H9 (cell line): ENCODE measurements around the gene CFAP97. TPM values are rescaled to one million over a fixed set of nuclear protein-coding genes. Genes with fewer than 3 reads are reported as not detected.

Source experiments
- DNase-seq: peaks from one replicate; pipeline ENCODE4 v3.0.0-alpha.2; 2017
- H2AFZ ChIP-seq: one replicate; pipeline ENCODE4 v1.6.1; 2013; ENCODE audit warnings: mild to moderate bottlenecking, low read length, control low read depth, moderate library complexity
- H2AK5ac ChIP-seq: 2 replicates; pipeline ENCODE4 v1.6.1; 2013; ENCODE audit warnings: low read length, control low read depth, mixed read lengths; ENCODE audit not compliant: insufficient read length
- H2BK120ac ChIP-seq: one replicate; pipeline ENCODE4 v1.6.1; 2013; ENCODE audit warnings: low read depth, mild to moderate bottlenecking, low read length, control low read depth, inconsistent platforms; ENCODE audit not compliant: poor library complexity, severe bottlenecking
- H2BK12ac ChIP-seq: 2 replicates; pipeline ENCODE4 v1.6.1; 2013; ENCODE audit warnings: low read length, control low read depth, mixed read lengths, low read depth; ENCODE audit not compliant: insufficient read length
- H2BK15ac ChIP-seq: 2 replicates; pipeline ENCODE4 v1.6.1; 2013; ENCODE audit warnings: low read depth, low read length, control low read depth
- H2BK20ac ChIP-seq: one replicate; pipeline ENCODE4 v1.6.1; 2013; ENCODE audit warnings: low read depth, mild to moderate bottlenecking, low read length, control low read depth, inconsistent platforms; ENCODE audit not compliant: poor library complexity, severe bottlenecking
- H2BK5ac ChIP-seq: 2 replicates; pipeline ENCODE4 v1.6.1; 2013; ENCODE audit warnings: low read length, control low read depth, mixed read lengths; ENCODE audit not compliant: insufficient read length
- H3K14ac ChIP-seq: 2 replicates; pipeline ENCODE4 v1.6.1; 2013; ENCODE audit warnings: low read length, control low read depth; ENCODE audit not compliant: insufficient read depth
- H3K18ac ChIP-seq: 2 replicates; pipeline ENCODE4 v1.6.1; 2013; ENCODE audit warnings: low read depth, mild to moderate bottlenecking, mixed read lengths, low read length, control low read depth; ENCODE audit not compliant: insufficient read length
- H3K23ac ChIP-seq: 2 replicates; pipeline ENCODE4 v1.6.1; 2013; ENCODE audit warnings: low read length, control low read depth, mixed read lengths, low read depth; ENCODE audit not compliant: insufficient read length
- H3K23me2 ChIP-seq: 2 replicates; pipeline ENCODE4 v1.6.1; 2013; ENCODE audit warnings: low read depth, mild to moderate bottlenecking, mixed read lengths, low read length, control low read depth; ENCODE audit not compliant: insufficient read length, poor library complexity, severe bottlenecking
- H3K27ac ChIP-seq: 2 replicates; pipeline ENCODE4 v1.5.1; 2013; ENCODE audit warnings: low read length, control low read depth, mixed read lengths, low read depth; ENCODE audit not compliant: insufficient read length
- H3K27me3 ChIP-seq: 2 replicates; pipeline ENCODE4 v1.6.1; 2013; ENCODE audit warnings: low read length, control low read depth, inconsistent platforms; ENCODE audit not compliant: insufficient read depth
- H3K4ac ChIP-seq: 2 replicates; pipeline ENCODE4 v1.6.1; 2013; ENCODE audit warnings: low read depth, mild to moderate bottlenecking, control low read depth, inconsistent platforms, low read length, moderate library complexity
- H3K4me1 ChIP-seq: 2 replicates; pipeline ENCODE4 v1.6.1; 2013; ENCODE audit warnings: low read length, control low read depth, inconsistent platforms; ENCODE audit not compliant: insufficient read depth
- H3K4me2 ChIP-seq: 2 replicates; pipeline ENCODE4 v1.6.1; 2013; ENCODE audit warnings: low read length, control low read depth, mixed read lengths; ENCODE audit not compliant: insufficient read length, insufficient read depth
- H3K56ac ChIP-seq: 2 replicates; pipeline ENCODE4 v1.6.1; 2013; ENCODE audit warnings: low read depth, mild to moderate bottlenecking, mixed read lengths, low read length, control low read depth; ENCODE audit not compliant: insufficient read length
- H3K79me1 ChIP-seq: 2 replicates; pipeline ENCODE4 v1.6.1; 2013; ENCODE audit warnings: low read depth, mild to moderate bottlenecking, moderate library complexity, low read length, control low read depth, inconsistent platforms; ENCODE audit not compliant: insufficient read depth, poor library complexity, severe bottlenecking
- H3K79me2 ChIP-seq: 2 replicates; pipeline ENCODE4 v1.6.1; 2013; ENCODE audit warnings: low read length, control low read depth, inconsistent platforms; ENCODE audit not compliant: insufficient read depth
- H3K9ac ChIP-seq: 2 replicates; pipeline ENCODE4 v1.6.1; 2013; ENCODE audit warnings: low read length, control low read depth, mixed read lengths; ENCODE audit not compliant: insufficient read length; ENCODE audit errors: extremely low read depth
- H3K9me3 ChIP-seq: one replicate; pipeline ENCODE4 v1.6.1; 2013; ENCODE audit warnings: low read depth, low read length, inconsistent platforms; ENCODE audit not compliant: control insufficient read depth
- H3T11ph ChIP-seq: one replicate; pipeline ENCODE4 v1.6.1; 2013; ENCODE audit warnings: mild to moderate bottlenecking, low read length, control low read depth, inconsistent platforms
- H4K20me1 ChIP-seq: one replicate; pipeline ENCODE4 v1.6.1; 2013; ENCODE audit not compliant: control insufficient read depth, insufficient read length, insufficient read depth
- H4K5ac ChIP-seq: 2 replicates; pipeline ENCODE4 v1.6.1; 2013; ENCODE audit warnings: low read depth, mild to moderate bottlenecking, mixed read lengths, low read length, control low read depth; ENCODE audit not compliant: insufficient read length
- H4K8ac ChIP-seq: replicated peaks from 2 replicates; pipeline ENCODE4 v1.6.1; 2013; ENCODE audit warnings: low read length, control low read depth, mixed read lengths, low read depth; ENCODE audit not compliant: insufficient read length
- H4K91ac ChIP-seq: 2 replicates; pipeline ENCODE4 v1.6.1; 2013; ENCODE audit warnings: low read depth, mild to moderate bottlenecking, moderate library complexity, mixed read lengths, low read length, control low read depth; ENCODE audit not compliant: insufficient read length
- H3K27ac Mint-ChIP-seq, 3 experiments: 2 replicates in 2 of 3; 3 replicates in 1 of 3; pipeline ENCODE4 v1.8.0; 2020 to 2021; ENCODE audit warnings: mixed read lengths in 3 of 3, mild to moderate bottlenecking in 1 of 3, moderate library complexity in 1 of 3
- H3K27me3 Mint-ChIP-seq: 2 replicates; pipeline ENCODE4 v1.8.0; 2021; ENCODE audit warnings: low read depth, mild to moderate bottlenecking, moderate library complexity, mixed read lengths
- H3K36me3 Mint-ChIP-seq, 3 experiments: 2 replicates in 2 of 3; 3 replicates in 1 of 3; pipeline ENCODE4 v1.8.0; 2020 to 2021; ENCODE audit warnings: low read depth in 3 of 3, mixed read lengths in 3 of 3; ENCODE audit not compliant: insufficient read depth in 1 of 3
- H3K4me1 Mint-ChIP-seq, 2 experiments: 2 replicates each; pipeline ENCODE4 v1.8.0; 2020; ENCODE audit warnings: mixed read lengths in 2 of 2
- H3K4me3 Mint-ChIP-seq, 2 experiments: 2 replicates in 1 of 2; 3 replicates in 1 of 2; pipeline ENCODE4 v1.8.0; 2020 to 2021; ENCODE audit warnings: mild to moderate bottlenecking in 2 of 2, mixed read lengths in 2 of 2, moderate library complexity in 1 of 2
- H3K9me3 Mint-ChIP-seq, 2 experiments: 2 replicates in 1 of 2; 3 replicates in 1 of 2; pipeline ENCODE4 v1.8.0; 2020; ENCODE audit warnings: mild to moderate bottlenecking in 2 of 2, mixed read lengths in 2 of 2, moderate library complexity in 1 of 2
- WGBS: extraction: QIAGEN DNeasy Blood & Tissue Kit; methylation state at CpG from one replicate; pipeline ENCODE4 v1.1.7; 2013; ENCODE audit warnings: missing lambda C conversion rate, low lambda C conversion rate, mixed read lengths; ENCODE audit not compliant: insufficient read length; ENCODE audit errors: extremely low coverage; 5-methylcytosine and 5-hydroxymethylcytosine counted together
- total RNA-seq: library from RNA; stranded (reverse); gene quantifications from 2 replicates; pipeline ENCODE4 v1.2.1, GENCODE V29; 2021
- TF ChIP-seq, protein P1 (sequence below): fragments of 200-600 bp; sonication (generic); conservative IDR thresholded peaks from 3 replicates; pipeline ENCODE4 v1.8.0; 2021; ENCODE audit warnings: antibody characterized with exemption, mild to moderate bottlenecking

CFAP97 gene
- total RNA-seq, 1 experiment from 2014 or later = 39.3 TPM

GRCh38 chr4:185218312-185218711 is 14.5 kb upstream of the CFAP97 start:
- peaks cover 5% of the 10 kb centered on the region for H3K79me1 ChIP-seq
- H3K4ac ChIP-seq = no peak overlapping the region
- no peak overlapping the region for H3K23ac ChIP-seq
- no peaks in the 10 kb centered on the region for H3K27me3 Mint-ChIP-seq
- no CpG with 5 or more reads among the region's 2 CpGs for WGBS
- no peak overlapping the region for H3K4me3 Mint-ChIP-seq
- no peak overlapping the region for H3K14ac ChIP-seq
- no peak overlapping the region for H3T11ph ChIP-seq
- H3K4me1 Mint-ChIP-seq = peaks cover 28 to 31% of the 10 kb centered on the region in 2 experiments
- no peak overlapping the region for H2AK5ac ChIP-seq
- H3K27ac Mint-ChIP-seq = no peak overlapping the region
- H3K18ac ChIP-seq = no peak overlapping the region
- H3K9me3 Mint-ChIP-seq = no peaks in the 10 kb centered on the region
- TF ChIP-seq, protein P1, sequence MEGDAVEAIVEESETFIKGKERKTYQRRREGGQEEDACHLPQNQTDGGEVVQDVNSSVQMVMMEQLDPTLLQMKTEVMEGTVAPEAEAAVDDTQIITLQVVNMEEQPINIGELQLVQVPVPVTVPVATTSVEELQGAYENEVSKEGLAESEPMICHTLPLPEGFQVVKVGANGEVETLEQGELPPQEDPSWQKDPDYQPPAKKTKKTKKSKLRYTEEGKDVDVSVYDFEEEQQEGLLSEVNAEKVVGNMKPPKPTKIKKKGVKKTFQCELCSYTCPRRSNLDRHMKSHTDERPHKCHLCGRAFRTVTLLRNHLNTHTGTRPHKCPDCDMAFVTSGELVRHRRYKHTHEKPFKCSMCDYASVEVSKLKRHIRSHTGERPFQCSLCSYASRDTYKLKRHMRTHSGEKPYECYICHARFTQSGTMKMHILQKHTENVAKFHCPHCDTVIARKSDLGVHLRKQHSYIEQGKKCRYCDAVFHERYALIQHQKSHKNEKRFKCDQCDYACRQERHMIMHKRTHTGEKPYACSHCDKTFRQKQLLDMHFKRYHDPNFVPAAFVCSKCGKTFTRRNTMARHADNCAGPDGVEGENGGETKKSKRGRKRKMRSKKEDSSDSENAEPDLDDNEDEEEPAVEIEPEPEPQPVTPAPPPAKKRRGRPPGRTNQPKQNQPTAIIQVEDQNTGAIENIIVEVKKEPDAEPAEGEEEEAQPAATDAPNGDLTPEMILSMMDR = no peak
- H3K27ac ChIP-seq = no peak overlapping the region
- no peak for DNase-seq
- H3K56ac ChIP-seq = no peak overlapping the region
- no peaks in the 10 kb centered on the region for H3K27me3 ChIP-seq
- H3K4me2 ChIP-seq = no peak overlapping the region
- H4K8ac ChIP-seq = no peak overlapping the region
- no peak overlapping the region for H4K5ac ChIP-seq
- H3K23me2 ChIP-seq = no peaks in the 10 kb centered on the region
- H4K20me1 ChIP-seq = no peaks in the 10 kb centered on the region
- H2BK12ac ChIP-seq = no peak overlapping the region
- peaks cover 5% of the 10 kb centered on the region; the same call in 1 of the 2 replicates for H3K4me1 ChIP-seq
- no peaks in the 10 kb centered on the region for H3K9me3 ChIP-seq
- no peak overlapping the region for H4K91ac ChIP-seq
- no peak overlapping the region for H2BK5ac ChIP-seq
- no peak overlapping the region for H3K9ac ChIP-seq
- no peak overlapping the region for H2BK15ac ChIP-seq
- no peaks in the 10 kb centered on the region for H3K79me2 ChIP-seq
- H2BK120ac ChIP-seq = no peak overlapping the region
- H3K36me3 Mint-ChIP-seq = peaks cover 0 to 5% (median 4%) of the 10 kb centered on the region in 3 experiments; a peak in 3 of 7 replicates
- H2BK20ac ChIP-seq = no peak overlapping the region
- no peak overlapping the region for H2AFZ ChIP-seq
